HEK293T (cell line): ENCODE measurements around the gene TNFRSF25.
A peak's percentile ranks its signal among the peaks of the same experiment; 100 is the strongest.

Experiments used
- CTCF ChIA-PET: fragments of 350-600 bp; formaldehyde crosslinking; extraction: SDS; loops from one replicate; lab custom pipeline; 2021; ENCODE audit warnings: antibody characterized with exemption, inconsistent platforms; lab: Yijun Ruan, JAX
- POLR2A ChIA-PET: fragments of 350-600 bp; formaldehyde crosslinking; extraction: SDS; loops from one replicate; lab custom pipeline; 2020; ENCODE audit warnings: antibody characterized with exemption, inconsistent platforms; lab: Yijun Ruan, JAX
- DNase-seq: peaks from one replicate; pipeline ENCODE4 v3.0.0; 2012; ENCODE audit warnings: mixed read lengths; ENCODE audit errors: extremely low spot score
- ARNT ChIP-seq: fragments of 450-650 bp; IDR thresholded peaks from 2 replicates; pipeline ENCODE4 v1.6.1; 2017; ENCODE audit warnings: mild to moderate bottlenecking
- BHLHE40 ChIP-seq: fragments of 450-650 bp; IDR thresholded peaks from 2 replicates; pipeline ENCODE4 v1.6.1; 2016; ENCODE audit warnings: mild to moderate bottlenecking, moderate library complexity, borderline replicate concordance
- CTBP1 ChIP-seq: fragments of 450-650 bp; IDR thresholded peaks from 2 replicates; pipeline ENCODE4 v1.6.1; 2016; ENCODE audit warnings: borderline replicate concordance
- ELF4 ChIP-seq: fragments of 450-650 bp; IDR thresholded peaks from 2 replicates; pipeline ENCODE4 v1.6.1; 2017; ENCODE audit warnings: antibody characterized with exemption
- FOXA1 ChIP-seq: fragments of 450-650 bp; IDR thresholded peaks from 2 replicates; pipeline ENCODE4 v1.6.1; 2016; ENCODE audit warnings: mild to moderate bottlenecking
- FOXK2 ChIP-seq: fragments of 450-650 bp; IDR thresholded peaks from 2 replicates; pipeline ENCODE4 v1.6.1; 2016; ENCODE audit warnings: mild to moderate bottlenecking
- FOXM1 ChIP-seq: fragments of 450-650 bp; IDR thresholded peaks from 2 replicates; pipeline ENCODE4 v1.6.1; 2017; ENCODE audit warnings: mild to moderate bottlenecking, borderline replicate concordance
- HDGF ChIP-seq: fragments of 450-650 bp; IDR thresholded peaks from 2 replicates; pipeline ENCODE4 v1.6.1; 2017; ENCODE audit warnings: antibody characterized with exemption, borderline replicate concordance
- L3MBTL2 ChIP-seq: fragments of 450-650 bp; conservative IDR thresholded peaks from 2 replicates; pipeline ENCODE4 v1.6.1; 2016; ENCODE audit warnings: mild to moderate bottlenecking
- LEF1 ChIP-seq: fragments of 450-650 bp; IDR thresholded peaks from 2 replicates; pipeline ENCODE4 v1.6.1; 2017; ENCODE audit warnings: mild to moderate bottlenecking, borderline replicate concordance
- NFRKB ChIP-seq: fragments of 450-650 bp; IDR thresholded peaks from 2 replicates; pipeline ENCODE4 v1.6.1; 2016; ENCODE audit warnings: mild to moderate bottlenecking, moderate library complexity
- PKNOX1 ChIP-seq: fragments of 450-650 bp; IDR thresholded peaks from 2 replicates; pipeline ENCODE4 v1.6.1; 2016
- SP1 ChIP-seq: fragments of 450-650 bp; IDR thresholded peaks from 2 replicates; pipeline ENCODE4 v1.6.1; 2017
- SUZ12 ChIP-seq: fragments of 450-650 bp; IDR thresholded peaks from 2 replicates; pipeline ENCODE4 v1.6.1; 2016; ENCODE audit warnings: mild to moderate bottlenecking
- TARDBP ChIP-seq: fragments of 450-650 bp; IDR thresholded peaks from 2 replicates; pipeline ENCODE4 v1.6.1; 2016
- ZNF384 ChIP-seq: fragments of 450-650 bp; IDR thresholded peaks from 2 replicates; pipeline ENCODE4 v1.6.1; 2016

Gene TNFRSF25

GRCh38 chr1:6414881-6415626 lies 50.9 kb downstream of the TNFRSF25 start:
- CTCF ChIA-PET = interaction anchor here (0.7 to 3.6 kb wide), 10 partner anchors 7 to 81 kb away, joined by 3 to 37 read pairs (median 6); no protein-coding TSS in a partner anchor
- no peak for DNase-seq
- POLR2A ChIA-PET = interaction anchor here (1.4 kb wide), 1 partner anchor 21 kb away, joined by 5 read pairs; the partner anchor contains the start of gene ACOT7
- TF ChIP-seq TARDBP (no peak), LEF1 (no peak), ZNF384 (no peak), PKNOX1 (no peak), FOXM1 (no peak), FOXK2 (no peak), ARNT (no peak)

GRCh38 chr1:6414443-6414844 lies 51.5 kb downstream of the TNFRSF25 start:
- ChIA-PET CTCF (interaction anchor here (0.6 to 3.6 kb wide), 13 partner anchors 8 to 169 kb away, joined by 3 to 37 read pairs (median 4); no protein-coding TSS in a partner anchor), POLR2A (interaction anchor here (1.4 kb wide), 1 partner anchor 21 kb away, joined by 5 read pairs; the partner anchor contains the start of gene ACOT7)
- DNase-seq = peak; percentile 65
- peak; percentile 43; the same call in 1 of the 2 replicates for TF ChIP-seq L3MBTL2
- TF ChIP-seq ELF4 = no peak

- TF ChIP-seq FOXK2 (no peak), SP1 (no peak), HDGF (no peak), NFRKB (no peak), ELF4 (no peak), SUZ12 (no peak), L3MBTL2 (no peak), TARDBP (no peak), ZNF384 (no peak), ARNT (no peak), CTBP1 (no peak), BHLHE40 (no peak), LEF1 (no peak), PKNOX1 (no peak), FOXA1 (no peak), FOXM1 (no peak)
- CTCF ChIA-PET = interaction anchor here (0.7 to 3.6 kb wide), 3 partner anchors 10 to 387 kb away, joined by 6 to 37 read pairs (median 7); no protein-coding TSS in a partner anchor
- POLR2A ChIA-PET = no interaction called here
Observed at GRCh38 chr1:6412896-6413295, 53.1 kb downstream of the TNFRSF25 start.

More at GRCh38 chr1:6412896-6413295, 53.1 kb downstream of the TNFRSF25 start:
- DNase-seq = no peak
